ENCODE measurements around the gene VIL1. TPM values are rescaled to one million over a fixed set of nuclear protein-coding genes. Genes with fewer than 3 reads are reported as not detected.
A peak's percentile ranks its signal among the peaks of the same experiment; 100 is the strongest.

Gene VIL1
- total and polyA plus RNA-seq, 9 of the 15 experiments (the other 6 are each of a cell fraction or from before 2014, with no cell fraction given) = 0.51 to 2.7 (median 1.2) TPM

GRCh38 chr2:218399391-218400166 is 19.3 kb upstream of the VIL1 start, which contains the start of gene CTDSP1 (continued):
- TF ChIP-seq RCOR1 (IDR thresholded peaks at IDR 0.05; ENCODE audit: borderline replicate concordance in 1 of 2, low read depth in 2 of 2, low read length in 2 of 2) = peak in 1 of 2 experiments; percentile 31; a peak in 1 of 4 replicates
- 0 out of 2 replicates have a peak, but pooled peaks have one; percentile 24 for TF ChIP-seq ZBTB49 (CRISPR knock-in tag; IDR thresholded peaks at IDR 0.05; ENCODE audit: borderline replicate concordance)
- TF ChIP-seq U2AF1 (optimal IDR thresholded peaks at IDR 0.05; ENCODE audit: low read depth, low read length) = no peak
- TF ChIP-seq CXXC5 (CRISPR knock-in tag; IDR thresholded peaks at IDR 0.05) = peak; percentile 89
- TF ChIP-seq TBP (optimal IDR thresholded peaks at IDR 0.05; ENCODE audit: low read depth, low read length) = no peak
- TF ChIP-seq SIX5 (IDR thresholded peaks at IDR 0.05; ENCODE audit: borderline replicate concordance in 1 of 2, insufficient read depth in 1 of 2, low read depth in 1 of 2, low read length in 2 of 2) = no peak
- TF ChIP-seq NRF1 (conservative IDR thresholded peaks at IDR 0.05 in 1 of 2, IDR thresholded peaks at IDR 0.05 in 1 of 2) = peak; percentile 89 to 91
- peak in 1 of 2 experiments; percentile 37; a peak in 1 of 4 replicates for TF ChIP-seq TEAD1 (CRISPR knock-in tag; IDR thresholded peaks at IDR 0.05)
- TF ChIP-seq MBD2 (IDR thresholded peaks at IDR 0.05; ENCODE audit: borderline replicate concordance, low read depth) = no peak
- peak; percentile 33; the same call in 1 of the 2 replicates for TF ChIP-seq MTA3 (IDR thresholded peaks at IDR 0.05; ENCODE audit: borderline replicate concordance)
- TF ChIP-seq BACH1 (tag; IDR thresholded peaks at IDR 0.05) = no peak
- no peak for TF ChIP-seq IFI16 (CRISPR knock-in tag; IDR thresholded peaks at IDR 0.05)
- peak; percentile 25 for TF ChIP-seq RBBP5 (IDR thresholded peaks at IDR 0.05; ENCODE audit: borderline replicate concordance, insufficient read depth, low read length, poor library complexity, severe bottlenecking)
- TF ChIP-seq UBTF (IDR thresholded peaks at IDR 0.05; ENCODE audit: borderline replicate concordance in 1 of 2, low read depth in 2 of 2, low read length in 2 of 2) = peak; percentile 81 to 96; a peak in 2 of 4 replicates
- no peak for TF ChIP-seq ADNP (tag; IDR thresholded peaks at IDR 0.05)
- no peak for TF ChIP-seq ATF6 (CRISPR knock-in tag; IDR thresholded peaks at IDR 0.05)
- peak; percentile 63 to 68 for TF ChIP-seq MAZ (CRISPR knock-in tag; conservative IDR thresholded peaks at IDR 0.05 in 1 of 2, IDR thresholded peaks at IDR 0.05 in 1 of 2)
- TF ChIP-seq CEBPG (CRISPR knock-in tag; IDR thresholded peaks at IDR 0.05) = no peak; the same call in 1 of the 2 replicates
- no peak for TF ChIP-seq CEBPG (tag; conservative IDR thresholded peaks at IDR 0.05 in 1 of 2, IDR thresholded peaks at IDR 0.05 in 1 of 2)

Measured in K562 (cell line).